Renal cortical epithelial cell (primary cell): ENCODE results near the gene ZNF764. TPM values are rescaled to one million over a fixed set of nuclear protein-coding genes. Genes with fewer than 3 reads are reported as not detected.

Experiments
- total RNA-seq: library from RNA; depleted of rRNA; stranded (reverse); fragments of >200 nt; gene quantifications from 2 replicates; pipeline ENCODE4 v1.2.3, GENCODE V29; 2014

The ZNF764 gene
- total RNA-seq, 1 donor from 2014 or later: 6.9 TPM

Other genes starting within 250 kb of the ZNF764 start
- gene CD2BP2, start 203.1 kb downstream of the ZNF764 start, total RNA-seq: 36.0 and 40.6 TPM in 2 replicates
- 26.9 and 46.8 TPM in 2 replicates for gene TBC1D10B, start 187.9 kb downstream of the ZNF764 start, total RNA-seq
- not detected in 2 replicates for gene MYL11, start 183.6 kb downstream of the ZNF764 start, total RNA-seq
- 0.25 TPM in 1 of 2 replicates, not detected in the other for gene SEPTIN1, start 175.8 kb downstream of the ZNF764 start, total RNA-seq
- gene ZNF48, start 163.0 kb downstream of the ZNF764 start, total RNA-seq: 12.7 and 13.8 TPM in 2 replicates
- 9.0 and 10.1 TPM in 2 replicates for gene ZNF771, start 150.8 kb downstream of the ZNF764 start, total RNA-seq
- 24.5 and 49.8 TPM in 2 replicates for gene DCTPP1, start 128.3 kb downstream of the ZNF764 start, total RNA-seq
- gene SEPHS2, start 112.5 kb downstream of the ZNF764 start, total RNA-seq: 9.2 and 19.0 TPM in 2 replicates
- not detected in 2 replicates for gene ITGAL, start 85.6 kb downstream of the ZNF764 start, total RNA-seq
- 22.4 and 24.0 TPM in 2 replicates for gene ZNF768, start 31.8 kb downstream of the ZNF764 start, total RNA-seq
- 7.5 and 11.7 TPM in 2 replicates for gene ZNF747, start 23.5 kb downstream of the ZNF764 start, total RNA-seq
- 5.3 and 7.1 TPM in 2 replicates for gene ZNF688, start 13.3 kb upstream of the ZNF764 start, total RNA-seq
- 3.5 and 9.1 TPM in 2 replicates for gene ZNF785, start 27.3 kb upstream of the ZNF764 start, total RNA-seq
- gene ZNF689, start 52.0 kb upstream of the ZNF764 start, total RNA-seq: 4.0 and 4.5 TPM in 2 replicates
- 6.3 and 10.0 TPM in 2 replicates for gene PRR14, start 92.6 kb upstream of the ZNF764 start, total RNA-seq
- 7.5 and 20.6 TPM in 2 replicates for gene FBRS, start 100.1 kb upstream of the ZNF764 start, total RNA-seq
- 14.4 and 74.0 TPM in 2 replicates for gene SRCAP, start 140.8 kb upstream of the ZNF764 start, total RNA-seq
- gene PHKG2, start 190.1 kb upstream of the ZNF764 start, total RNA-seq: 25.4 and 26.2 TPM in 2 replicates
- 2.7 and 2.8 TPM in 2 replicates for gene CFAP119, start 203.7 kb upstream of the ZNF764 start, total RNA-seq
- gene RNF40, start 203.9 kb upstream of the ZNF764 start, total RNA-seq: 58.0 and 108 TPM in 2 replicates
- 6.4 and 22.1 TPM in 2 replicates for gene ZNF629, start 228.8 kb upstream of the ZNF764 start, total RNA-seq